HCT116 (cell line): ENCODE data around the gene PSME3IP1. TPM values are rescaled to one million over a fixed set of nuclear protein-coding genes. Genes with fewer than 3 reads are reported as not detected.

ENCODE experiments used
- ATAC-seq: fragments of 200-7000 bp; cut with Tn5 transposase; 2 replicates; pipeline ENCODE4 v1.9.1; 2020; ENCODE audit warnings: mild to moderate bottlenecking, moderate library complexity
- BruUV-seq: library from RNA; stranded (reverse); fragments of 400-500 nt; replicated peaks from 2 replicates; lab custom pipeline; 2021; lab: Mats Ljungman, UMichigan
- CTCF ChIA-PET: fragments of 300-600 bp; sonication (Branson Sonifier 250); formaldehyde crosslinking; loops from one replicate; lab custom pipeline; 2021; ENCODE audit warnings: antibody characterized with exemption; lab: Charles Lee
- POLR2A ChIA-PET: fragments of 300-600, 350-600 bp; sonication (Branson Sonifier 250); formaldehyde crosslinking; loops from one replicate; lab custom pipeline; 2021; ENCODE audit warnings: antibody characterized with exemption; lab: Charles Lee
- RAD21 ChIA-PET, 2 experiments: fragments of 300-600 bp; sonication (Branson Sonifier 250); formaldehyde crosslinking; loops; one replicate each; lab custom pipeline; 2023; ENCODE audit warnings: low total read pairs in 2 of 2; ENCODE audit not compliant: uncharacterized antibody in 2 of 2, unreplicated experiment in 2 of 2, low non-redundant PET in 1 of 2; lab: Charles Lee
- DNase-seq: peaks from one replicate; pipeline ENCODE4 v3.0.0-alpha.2; 2010; ENCODE audit warnings: low read depth, low spot score
- H2AFZ ChIP-seq: fragments of 200-600 bp; shearing (Covaris generic), sonication (generic); 2 replicates; pipeline ENCODE4 v1.6.1; 2017; ENCODE audit warnings: low read depth, mixed run types, mixed read lengths, antibody characterized with exemption, low read length; ENCODE audit not compliant: poor library complexity, severe bottlenecking
- H3K27ac ChIP-seq: 2 replicates; pipeline ENCODE4 v1.5.1; 2012; ENCODE audit warnings: low read depth, low read length
- H3K27me3 ChIP-seq: fragments of 200-600 bp; sonication (generic); 2 replicates; pipeline ENCODE4 v1.6.1; 2016; ENCODE audit warnings: mixed run types, low read length, mixed read lengths; ENCODE audit not compliant: insufficient read depth
- H3K36me3 ChIP-seq, 2 experiments: fragments of 200-500 bp in 1 of 2; fragments of 200-600 bp in 1 of 2; sonication (Bioruptor generic) in 1 of 2; sonication (generic) in 1 of 2; 2 replicates each; pipeline versions ENCODE4 v1.5.1 to v1.6.1; 2014 to 2016; ENCODE audit warnings: low read length in 2 of 2, inconsistent platforms in 1 of 2, mixed read lengths in 1 of 2, mixed run types in 1 of 2; ENCODE audit not compliant: insufficient read depth in 2 of 2, control insufficient read depth in 1 of 2
- H3K4me1 ChIP-seq, 2 experiments: fragments of 200-600 bp in 1 of 2; sonication (generic) in 1 of 2; 2 replicates each; pipeline versions ENCODE4 v1.5.1 to v1.6.1; 2012 to 2017; ENCODE audit warnings: low read length in 2 of 2, inconsistent platforms in 1 of 2, mild to moderate bottlenecking in 1 of 2, mixed read lengths in 1 of 2, mixed run types in 1 of 2, moderate library complexity in 1 of 2; ENCODE audit not compliant: insufficient read depth in 2 of 2, control insufficient read depth in 1 of 2
- H3K4me2 ChIP-seq: fragments of 200-600 bp; sonication (generic); 2 replicates; pipeline ENCODE4 v1.6.1; 2017; ENCODE audit warnings: mixed run types, low read length, mixed read lengths
- H3K4me3 ChIP-seq, 2 experiments: fragments of 200-600 bp in 1 of 2; sonication (generic) in 1 of 2; replicated peaks in 1 of 2; 2 replicates each; pipeline ENCODE4 v1.5.1; 2011 to 2016; ENCODE audit warnings: low read length in 2 of 2, control low read depth in 1 of 2, low read depth in 1 of 2, mild to moderate bottlenecking in 1 of 2, mixed read lengths in 1 of 2, mixed run types in 1 of 2
- H3K79me2 ChIP-seq: fragments of 200-600 bp; sonication (generic); 2 replicates; pipeline ENCODE4 v1.6.1; 2017; ENCODE audit warnings: mild to moderate bottlenecking, mixed run types, low read length, moderate library complexity, mixed read lengths; ENCODE audit not compliant: insufficient read depth
- H3K9ac ChIP-seq: fragments of 200-600 bp; sonication (generic); 2 replicates; pipeline ENCODE4 v1.6.1; 2016; ENCODE audit warnings: low read length, mixed read lengths
- H3K9me2 ChIP-seq: fragments of 200-600 bp; sonication (generic), shearing (Covaris generic); 2 replicates; pipeline ENCODE4 v1.6.1; 2017; ENCODE audit warnings: mixed run types, mild to moderate bottlenecking, moderate library complexity; ENCODE audit not compliant: insufficient read depth
- H3K9me3 ChIP-seq, 2 experiments: fragments of 200-500 bp in 1 of 2; fragments of 200-600 bp in 1 of 2; sonication (Bioruptor generic) in 1 of 2; sonication (generic) in 1 of 2; 2 replicates each; pipeline ENCODE4 v1.6.1; 2014 to 2017; ENCODE audit warnings: low read length in 2 of 2, mixed read lengths in 2 of 2, inconsistent platforms in 1 of 2, low read depth in 1 of 2, mild to moderate bottlenecking in 1 of 2, mixed run types in 1 of 2, moderate library complexity in 1 of 2; ENCODE audit not compliant: control insufficient read depth in 1 of 2, insufficient read depth in 1 of 2
- H4K20me1 ChIP-seq: fragments of 200-600 bp; sonication (generic), shearing (Covaris generic); 2 replicates; pipeline ENCODE4 v1.6.1; 2017; ENCODE audit warnings: mixed run types, mild to moderate bottlenecking, moderate library complexity; ENCODE audit not compliant: insufficient read depth
- CEBPB ChIP-seq: IDR thresholded peaks from 2 replicates; pipeline ENCODE4 v1.6.1; 2012; ENCODE audit warnings: low read depth
- EGR1 ChIP-seq: IDR thresholded peaks from 2 replicates; pipeline ENCODE4 v1.6.1; 2012; ENCODE audit warnings: low read depth
- ELF1 ChIP-seq: IDR thresholded peaks from 2 replicates; pipeline ENCODE4 v1.6.1; 2012; ENCODE audit warnings: low read depth, borderline replicate concordance
- EZH2phosphoT487 ChIP-seq: fragments of 200-600 bp; IDR thresholded peaks from 2 replicates; pipeline ENCODE4 v1.6.1; 2018; ENCODE audit warnings: antibody characterized with exemption, borderline replicate concordance
- JUND ChIP-seq: IDR thresholded peaks from 2 replicates; pipeline ENCODE4 v1.6.1; 2012
- POLR2A ChIP-seq: IDR thresholded peaks from 2 replicates; pipeline ENCODE4 v1.7.0; 2011; ENCODE audit warnings: borderline replicate concordance; ENCODE audit not compliant: insufficient read depth, insufficient read length; ENCODE audit errors: extremely low read depth
- REST ChIP-seq: IDR thresholded peaks from 2 replicates; pipeline ENCODE4 v1.6.1; 2012; ENCODE audit warnings: low read depth
- SIN3A ChIP-seq: IDR thresholded peaks from 2 replicates; pipeline ENCODE4 v1.6.1; 2012; ENCODE audit warnings: low read depth
- SP1 ChIP-seq: IDR thresholded peaks from 2 replicates; pipeline ENCODE4 v1.6.1; 2012; ENCODE audit warnings: low read depth
- SRF ChIP-seq: IDR thresholded peaks from 2 replicates; pipeline ENCODE4 v1.6.1; 2012; ENCODE audit warnings: low read depth
- YY1 ChIP-seq: IDR thresholded peaks from 2 replicates; pipeline ENCODE4 v1.6.1; 2011; ENCODE audit warnings: low read length, low read depth, moderate library complexity, mild to moderate bottlenecking; ENCODE audit not compliant: insufficient replicate concordance; ENCODE audit errors: extremely low read depth
- ZFX ChIP-seq: fragments of 450-650 bp; IDR thresholded peaks from 2 replicates; pipeline ENCODE4 v1.6.1; 2017
- ZNF274 ChIP-seq: fragments of 200-500 bp; sonication (Bioruptor generic); IDR thresholded peaks from 2 replicates; pipeline ENCODE4 v1.6.1; 2014; ENCODE audit warnings: mild to moderate bottlenecking, low read depth, low read length, inconsistent platforms
- intact Hi-C: fragments of 100-400 bp; cut with micrococcal nuclease; formaldehyde crosslinking; loops from 2 replicates; pipeline ENCODE4 v1.10.0; 2022
- total RNA-seq: library from RNA; stranded (reverse); gene quantifications from one replicate; pipeline ENCODE4 v1.2.1, GENCODE V29; 2021; ENCODE audit not compliant: unreplicated experiment
- TF ChIP-seq, protein P1 (sequence below): IDR thresholded peaks from 2 replicates; pipeline ENCODE4 v1.6.1; 2011; ENCODE audit warnings: mild to moderate bottlenecking, low read length, moderate library complexity; ENCODE audit not compliant: insufficient replicate concordance; ENCODE audit errors: extremely low read depth
- TF ChIP-seq, protein P2 (sequence below): IDR thresholded peaks from 2 replicates; pipeline ENCODE4 v1.6.1; 2012
- TF ChIP-seq, protein P3 (sequence below), 3 experiments: fragments of 200-600 bp in 1 of 3; sonication (generic) in 1 of 3; IDR thresholded peaks in 2 of 3; conservative IDR thresholded peaks in 1 of 3; 2 replicates each; pipeline ENCODE4 v1.5.1; 2012 to 2017; ENCODE audit warnings: low read depth in 2 of 3, low read length in 2 of 3, antibody characterized with exemption in 1 of 3, borderline replicate concordance in 1 of 3, control low read depth in 1 of 3, mild to moderate bottlenecking in 1 of 3, mixed read lengths in 1 of 3, mixed run types in 1 of 3, moderate library complexity in 1 of 3; ENCODE audit not compliant: insufficient read depth in 1 of 3

The PSME3IP1 gene
- total RNA-seq, 1 experiment from 2014 or later, result 88.5 TPM

GRCh38 chr16:57196286-57196685 is 10.4 kb upstream of the PSME3IP1 start:
- Histone ChIP-seq H3K9me3 (no peaks in the 10 kb centered on the region), H3K27me3 (no peaks in the 10 kb centered on the region)
- intact Hi-C loops, result no loop called here
- no peak for TF ChIP-seq ZNF274
- TF ChIP-seq JUND, result no peak
- TF ChIP-seq POLR2A, result no peak
- no peak for TF ChIP-seq ELF1
- TF ChIP-seq, protein P1, sequence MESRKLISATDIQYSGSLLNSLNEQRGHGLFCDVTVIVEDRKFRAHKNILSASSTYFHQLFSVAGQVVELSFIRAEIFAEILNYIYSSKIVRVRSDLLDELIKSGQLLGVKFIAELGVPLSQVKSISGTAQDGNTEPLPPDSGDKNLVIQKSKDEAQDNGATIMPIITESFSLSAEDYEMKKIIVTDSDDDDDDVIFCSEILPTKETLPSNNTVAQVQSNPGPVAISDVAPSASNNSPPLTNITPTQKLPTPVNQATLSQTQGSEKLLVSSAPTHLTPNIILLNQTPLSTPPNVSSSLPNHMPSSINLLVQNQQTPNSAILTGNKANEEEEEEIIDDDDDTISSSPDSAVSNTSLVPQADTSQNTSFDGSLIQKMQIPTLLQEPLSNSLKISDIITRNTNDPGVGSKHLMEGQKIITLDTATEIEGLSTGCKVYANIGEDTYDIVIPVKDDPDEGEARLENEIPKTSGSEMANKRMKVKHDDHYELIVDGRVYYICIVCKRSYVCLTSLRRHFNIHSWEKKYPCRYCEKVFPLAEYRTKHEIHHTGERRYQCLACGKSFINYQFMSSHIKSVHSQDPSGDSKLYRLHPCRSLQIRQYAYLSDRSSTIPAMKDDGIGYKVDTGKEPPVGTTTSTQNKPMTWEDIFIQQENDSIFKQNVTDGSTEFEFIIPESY, result no peak
- TF ChIP-seq YY1, result no peak
- TF ChIP-seq CEBPB, result no peak
- TF ChIP-seq EGR1, result no peak
- no peak for TF ChIP-seq SRF
- TF ChIP-seq EZH2phosphoT487, result no peak
- no peak for TF ChIP-seq SIN3A
- no peak for TF ChIP-seq REST
- no peak for TF ChIP-seq SP1
- TF ChIP-seq ZFX, result no peak
- TF ChIP-seq, protein P2, sequence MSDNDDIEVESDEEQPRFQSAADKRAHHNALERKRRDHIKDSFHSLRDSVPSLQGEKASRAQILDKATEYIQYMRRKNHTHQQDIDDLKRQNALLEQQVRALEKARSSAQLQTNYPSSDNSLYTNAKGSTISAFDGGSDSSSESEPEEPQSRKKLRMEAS, result no peak
- TF ChIP-seq, protein P3, sequence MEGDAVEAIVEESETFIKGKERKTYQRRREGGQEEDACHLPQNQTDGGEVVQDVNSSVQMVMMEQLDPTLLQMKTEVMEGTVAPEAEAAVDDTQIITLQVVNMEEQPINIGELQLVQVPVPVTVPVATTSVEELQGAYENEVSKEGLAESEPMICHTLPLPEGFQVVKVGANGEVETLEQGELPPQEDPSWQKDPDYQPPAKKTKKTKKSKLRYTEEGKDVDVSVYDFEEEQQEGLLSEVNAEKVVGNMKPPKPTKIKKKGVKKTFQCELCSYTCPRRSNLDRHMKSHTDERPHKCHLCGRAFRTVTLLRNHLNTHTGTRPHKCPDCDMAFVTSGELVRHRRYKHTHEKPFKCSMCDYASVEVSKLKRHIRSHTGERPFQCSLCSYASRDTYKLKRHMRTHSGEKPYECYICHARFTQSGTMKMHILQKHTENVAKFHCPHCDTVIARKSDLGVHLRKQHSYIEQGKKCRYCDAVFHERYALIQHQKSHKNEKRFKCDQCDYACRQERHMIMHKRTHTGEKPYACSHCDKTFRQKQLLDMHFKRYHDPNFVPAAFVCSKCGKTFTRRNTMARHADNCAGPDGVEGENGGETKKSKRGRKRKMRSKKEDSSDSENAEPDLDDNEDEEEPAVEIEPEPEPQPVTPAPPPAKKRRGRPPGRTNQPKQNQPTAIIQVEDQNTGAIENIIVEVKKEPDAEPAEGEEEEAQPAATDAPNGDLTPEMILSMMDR (IDR thresholded peaks at IDR 0.05 in 2 of 3, conservative IDR thresholded peaks at IDR 0.05 in 1 of 3; ENCODE audit: borderline replicate concordance in 1 of 3, insufficient read depth in 1 of 3, low read depth in 2 of 3, low read length in 2 of 3), result no peak
- TF ChIP-seq, all 23 proteins: peak for 0
- RAD21 ChIA-PET, result no interaction called here
- Histone ChIP-seq H3K9me2 (no peaks in the 10 kb centered on the region), H3K4me1 (peaks cover 20 to 24% of the 10 kb centered on the region in 2 experiments), H3K4me2 (no peak overlapping the region), H3K9ac (no peak overlapping the region), H3K36me3 (no peaks in the 10 kb centered on the region), H2AFZ (no peak overlapping the region), H3K27ac (no peak overlapping the region), H4K20me1 (no peaks in the 10 kb centered on the region), H3K4me3 (no peak overlapping the region), H3K79me2 (peaks cover 60% of the 10 kb centered on the region)
- DNase-seq (no peak), ATAC-seq (no peak)
- POLR2A ChIA-PET, result no interaction called here
- BruUV-seq, result no TSS peak
- CTCF ChIA-PET, result no interaction called here
